Neural crest cell (in vitro differentiated cells): ENCODE data around the gene OSBPL3. TPM values are rescaled to one million over a fixed set of nuclear protein-coding genes. Genes with fewer than 3 reads are reported as not detected.

Experiments used
- DNase-seq: peaks from one replicate; pipeline ENCODE4 v3.0.0; 2021; ENCODE audit warnings: low read depth, mixed read lengths, low spot score
- H3K27ac Mint-ChIP-seq: one replicate; pipeline ENCODE4 v1.8.0; 2021; ENCODE audit warnings: mild to moderate bottlenecking, mixed read lengths; ENCODE audit not compliant: unreplicated experiment
- H3K27me3 Mint-ChIP-seq: 2 replicates; pipeline ENCODE4 v1.8.0; 2021; ENCODE audit warnings: low read depth, mild to moderate bottlenecking, mixed read lengths
- H3K36me3 Mint-ChIP-seq: 2 replicates; pipeline ENCODE4 v1.8.0; 2021; ENCODE audit warnings: low read depth, mild to moderate bottlenecking, mixed read lengths
- H3K4me1 Mint-ChIP-seq: 2 replicates; pipeline ENCODE4 v1.8.0; 2021; ENCODE audit warnings: mixed read lengths
- H3K4me3 Mint-ChIP-seq: one replicate; pipeline ENCODE4 v1.8.0; 2021; ENCODE audit warnings: mild to moderate bottlenecking, mixed read lengths
- H3K9me3 Mint-ChIP-seq: 2 replicates; pipeline ENCODE4 v1.8.0; 2021; ENCODE audit warnings: mixed read lengths
- total RNA-seq: library from RNA; stranded (reverse); gene quantifications from 2 replicates; pipeline ENCODE4 v1.2.1, GENCODE V29; 2021
- TF ChIP-seq, protein P1 (sequence below): fragments of 200-600 bp; sonication (generic); conservative IDR thresholded peaks from 2 replicates; pipeline ENCODE4 v1.5.0; 2021; ENCODE audit warnings: antibody characterized with exemption, mild to moderate bottlenecking

Gene OSBPL3
- total RNA-seq, 1 donor from 2014 or later: 11.8 TPM

DNA sequence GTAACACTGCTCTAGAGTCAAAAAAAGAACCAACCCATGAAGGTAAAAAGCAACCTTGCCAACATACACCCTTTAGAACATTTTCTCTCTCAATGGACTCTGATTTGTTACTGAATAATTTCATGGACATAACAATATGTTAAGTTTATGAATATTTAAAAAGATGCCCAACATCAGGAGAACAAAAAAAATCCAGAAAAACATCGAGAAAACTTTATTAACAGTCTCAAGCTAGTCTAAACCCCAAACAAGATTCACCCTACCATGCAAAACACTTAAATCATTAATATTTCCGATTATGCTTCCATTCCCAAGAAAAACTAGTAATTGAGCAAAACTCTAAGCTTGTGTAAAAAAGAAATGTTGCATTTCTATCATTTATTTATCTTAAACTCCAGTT is 46.7 kb downstream of the OSBPL3 start:
- peaks cover 20% of the 10 kb centered on the region for H3K4me1 Mint-ChIP-seq
- H3K27ac Mint-ChIP-seq: no peak overlapping the region
- H3K4me3 Mint-ChIP-seq: no peak overlapping the region
- H3K36me3 Mint-ChIP-seq: no peaks in the 10 kb centered on the region
- H3K9me3 Mint-ChIP-seq: no peaks in the 10 kb centered on the region
- no peak for DNase-seq
- TF ChIP-seq, protein P1, sequence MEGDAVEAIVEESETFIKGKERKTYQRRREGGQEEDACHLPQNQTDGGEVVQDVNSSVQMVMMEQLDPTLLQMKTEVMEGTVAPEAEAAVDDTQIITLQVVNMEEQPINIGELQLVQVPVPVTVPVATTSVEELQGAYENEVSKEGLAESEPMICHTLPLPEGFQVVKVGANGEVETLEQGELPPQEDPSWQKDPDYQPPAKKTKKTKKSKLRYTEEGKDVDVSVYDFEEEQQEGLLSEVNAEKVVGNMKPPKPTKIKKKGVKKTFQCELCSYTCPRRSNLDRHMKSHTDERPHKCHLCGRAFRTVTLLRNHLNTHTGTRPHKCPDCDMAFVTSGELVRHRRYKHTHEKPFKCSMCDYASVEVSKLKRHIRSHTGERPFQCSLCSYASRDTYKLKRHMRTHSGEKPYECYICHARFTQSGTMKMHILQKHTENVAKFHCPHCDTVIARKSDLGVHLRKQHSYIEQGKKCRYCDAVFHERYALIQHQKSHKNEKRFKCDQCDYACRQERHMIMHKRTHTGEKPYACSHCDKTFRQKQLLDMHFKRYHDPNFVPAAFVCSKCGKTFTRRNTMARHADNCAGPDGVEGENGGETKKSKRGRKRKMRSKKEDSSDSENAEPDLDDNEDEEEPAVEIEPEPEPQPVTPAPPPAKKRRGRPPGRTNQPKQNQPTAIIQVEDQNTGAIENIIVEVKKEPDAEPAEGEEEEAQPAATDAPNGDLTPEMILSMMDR: no peak
- no peaks in the 10 kb centered on the region for H3K27me3 Mint-ChIP-seq

DNA sequence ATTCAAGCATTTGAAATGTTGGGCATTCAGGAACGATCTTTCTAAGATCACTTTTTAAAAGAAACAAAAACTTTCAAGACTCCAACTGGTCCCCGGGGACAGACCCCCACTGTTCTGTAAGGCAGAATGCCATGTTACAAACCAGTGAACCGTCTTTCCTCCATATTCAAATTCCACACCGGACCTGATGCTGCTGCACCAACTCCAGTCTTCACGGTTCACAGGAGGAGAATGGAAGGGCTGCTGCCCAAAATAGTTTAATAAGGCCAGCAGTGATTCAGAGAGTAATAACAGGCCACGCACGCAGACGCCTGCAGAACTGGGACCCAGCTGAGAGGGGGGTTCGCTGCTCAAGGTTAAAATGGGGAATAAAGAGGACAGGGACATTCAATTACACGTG is 47.2 kb downstream of the OSBPL3 start:
- peaks cover 20% of the 10 kb centered on the region for H3K4me1 Mint-ChIP-seq
- no peak for DNase-seq
- H3K9me3 Mint-ChIP-seq: no peaks in the 10 kb centered on the region
- H3K36me3 Mint-ChIP-seq: no peaks in the 10 kb centered on the region
- TF ChIP-seq, protein P1: no peak
- H3K27me3 Mint-ChIP-seq: no peaks in the 10 kb centered on the region
- no peak overlapping the region for H3K4me3 Mint-ChIP-seq
- no peak overlapping the region for H3K27ac Mint-ChIP-seq

DNA sequence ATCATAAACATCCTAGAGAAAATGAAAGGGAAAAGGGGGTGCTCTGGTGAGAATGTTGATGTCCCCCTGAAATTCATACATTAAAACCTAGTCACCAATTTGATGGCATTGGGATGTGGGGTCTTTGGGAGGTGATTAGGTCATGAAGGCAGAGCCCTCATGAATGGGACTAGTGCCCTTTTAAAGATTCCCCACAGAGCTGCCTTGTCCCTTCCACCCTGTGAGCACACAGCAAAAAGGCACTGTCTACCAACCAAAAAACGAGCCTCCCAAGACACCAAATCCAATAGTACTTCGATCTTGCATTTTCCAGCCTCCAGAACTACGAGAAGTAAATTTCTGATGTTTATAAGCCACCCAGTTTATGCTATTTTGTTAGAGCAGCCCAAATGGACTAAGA is 47.6 kb downstream of the OSBPL3 start:
- peaks cover 20% of the 10 kb centered on the region for H3K4me1 Mint-ChIP-seq
- H3K27ac Mint-ChIP-seq: no peak overlapping the region
- DNase-seq: no peak
- H3K27me3 Mint-ChIP-seq: no peaks in the 10 kb centered on the region
- TF ChIP-seq, protein P1: no peak
- H3K9me3 Mint-ChIP-seq: no peaks in the 10 kb centered on the region
- H3K36me3 Mint-ChIP-seq: no peaks in the 10 kb centered on the region
- H3K4me3 Mint-ChIP-seq: no peak overlapping the region

DNA sequence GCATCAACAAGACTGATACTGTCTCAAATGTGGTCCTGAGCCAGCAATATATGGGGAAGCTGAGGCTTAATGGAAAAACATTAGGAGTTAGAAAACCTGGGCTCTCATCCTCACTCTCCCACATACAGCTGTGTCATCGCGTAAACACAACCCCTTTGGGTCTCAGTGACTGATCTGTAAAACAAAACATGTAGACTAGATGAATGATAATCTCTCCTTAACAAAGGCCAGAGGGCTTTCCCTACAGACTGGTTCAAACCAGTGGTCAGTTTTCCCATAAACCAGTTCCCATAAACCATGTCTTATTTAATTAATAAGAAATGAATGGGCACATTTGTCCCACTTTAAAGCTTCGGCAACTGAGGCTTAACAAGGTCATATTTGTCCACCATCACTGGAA is 48.1 kb downstream of the OSBPL3 start:
- no peak for DNase-seq
- Mint-ChIP-seq H3K9me3 (no peaks in the 10 kb centered on the region), H3K36me3 (no peaks in the 10 kb centered on the region), H3K27me3 (no peaks in the 10 kb centered on the region), H3K27ac (no peak overlapping the region), H3K4me1 (peaks cover 20% of the 10 kb centered on the region), H3K4me3 (no peak overlapping the region)
- TF ChIP-seq, protein P1: no peak

DNA sequence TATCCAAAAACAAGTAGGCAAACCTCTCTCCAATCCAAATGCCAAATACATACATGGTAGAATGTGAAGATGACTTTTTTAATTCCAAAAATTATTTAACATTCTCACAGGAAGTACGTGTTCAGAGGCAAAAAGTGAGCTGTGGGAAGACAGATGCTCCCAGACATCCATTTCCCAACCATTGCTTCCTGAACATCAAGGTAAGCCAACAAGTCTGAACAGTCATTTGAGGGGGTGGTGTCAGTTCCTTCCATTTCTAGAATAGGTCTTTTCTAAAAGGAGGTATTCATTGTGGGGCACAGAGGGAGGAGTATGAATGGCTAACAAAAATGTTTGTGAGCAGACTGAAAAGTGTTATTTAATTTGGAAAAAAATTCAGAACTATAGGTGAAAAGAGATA is 49.1 kb downstream of the OSBPL3 start:
- H3K27me3 Mint-ChIP-seq: no peaks in the 10 kb centered on the region
- no peak overlapping the region for H3K27ac Mint-ChIP-seq
- H3K36me3 Mint-ChIP-seq: no peaks in the 10 kb centered on the region
- DNase-seq: no peak
- H3K4me3 Mint-ChIP-seq: no peak overlapping the region
- TF ChIP-seq, protein P1: no peak
- peaks cover 20% of the 10 kb centered on the region for H3K4me1 Mint-ChIP-seq
- H3K9me3 Mint-ChIP-seq: no peaks in the 10 kb centered on the region
